Neuronal stem cell (in vitro differentiated cells): ENCODE data around the gene PIK3R1.

ENCODE experiments used
- DNase-seq: peaks from one replicate; pipeline ENCODE4 v3.0.0-alpha.2; 2013; ENCODE audit warnings: low spot score
- H2AFZ ChIP-seq: one replicate; pipeline ENCODE4 v1.6.1; 2013; ENCODE audit warnings: mild to moderate bottlenecking, low read length, inconsistent platforms
- H2AK5ac ChIP-seq: 2 replicates; pipeline ENCODE4 v1.6.1; 2013; ENCODE audit warnings: low read depth, mild to moderate bottlenecking, inconsistent platforms, low read length, moderate library complexity, mixed read lengths
- H2BK120ac ChIP-seq: 2 replicates; pipeline ENCODE4 v1.6.1; 2013; ENCODE audit warnings: low read depth, mild to moderate bottlenecking, inconsistent platforms, low read length, moderate library complexity, mixed read lengths
- H2BK12ac ChIP-seq: one replicate; pipeline ENCODE4 v1.6.1; 2013; ENCODE audit warnings: low read length, inconsistent platforms
- H2BK15ac ChIP-seq: 2 replicates; pipeline ENCODE4 v1.6.1; 2013; ENCODE audit warnings: mild to moderate bottlenecking, low read length, inconsistent platforms, mixed read lengths
- H2BK5ac ChIP-seq: one replicate; pipeline ENCODE4 v1.6.1; 2013; ENCODE audit warnings: inconsistent platforms, mild to moderate bottlenecking, low read length, moderate library complexity
- H3K14ac ChIP-seq: one replicate; pipeline ENCODE4 v1.6.1; 2013; ENCODE audit warnings: low read length, inconsistent platforms
- H3K18ac ChIP-seq: 2 replicates; pipeline ENCODE4 v1.6.1; 2013; ENCODE audit warnings: low read length, inconsistent platforms
- H3K23ac ChIP-seq: 2 replicates; pipeline ENCODE4 v1.6.1; 2013; ENCODE audit warnings: low read depth, mild to moderate bottlenecking, mixed read lengths, low read length, inconsistent platforms; ENCODE audit not compliant: poor library complexity
- H3K27ac ChIP-seq: replicated peaks from 3 replicates; pipeline ENCODE4 v1.5.1; 2013; ENCODE audit warnings: low read length, inconsistent platforms
- H3K27me3 ChIP-seq, 3 experiments: 2 replicates each; pipeline ENCODE4 v1.6.1; 2013; ENCODE audit warnings: low read length in 3 of 3, mild to moderate bottlenecking in 2 of 3, inconsistent platforms in 1 of 3, low read depth in 1 of 3, mixed read lengths in 1 of 3, moderate library complexity in 1 of 3; ENCODE audit not compliant: control insufficient read depth in 3 of 3, insufficient read depth in 3 of 3
- H3K36me3 ChIP-seq, 2 donors: replicated peaks in 1 of 2; 2 replicates each; pipeline ENCODE4 v1.6.1; 2013; ENCODE audit warnings: low read length in 2 of 2; ENCODE audit not compliant: control insufficient read depth in 2 of 2, insufficient read depth in 2 of 2
- H3K4ac ChIP-seq: 2 replicates; pipeline ENCODE4 v1.6.1; 2013; ENCODE audit warnings: inconsistent platforms, mild to moderate bottlenecking, low read length, moderate library complexity
- H3K4me1 ChIP-seq, 2 donors: 1 replicate in 1 of 2; 2 replicates in 1 of 2; pipeline ENCODE4 v1.6.1; 2013; ENCODE audit warnings: low read length in 2 of 2, low read depth in 1 of 2; ENCODE audit not compliant: control insufficient read depth in 2 of 2, insufficient read depth in 1 of 2
- H3K4me2 ChIP-seq: one replicate; pipeline ENCODE4 v1.6.1; 2013; ENCODE audit warnings: mild to moderate bottlenecking, low read length, inconsistent platforms; ENCODE audit not compliant: insufficient read depth, poor library complexity, severe bottlenecking
- H3K4me3 ChIP-seq, 2 donors: 2 replicates each; pipeline ENCODE4 v1.5.1; 2013; ENCODE audit warnings: low read length in 2 of 2, mild to moderate bottlenecking in 2 of 2, inconsistent platforms in 1 of 2, moderate library complexity in 1 of 2
- H3K79me1 ChIP-seq: one replicate; pipeline ENCODE4 v1.6.1; 2013; ENCODE audit warnings: low read depth, mild to moderate bottlenecking, inconsistent platforms, low read length, moderate library complexity
- H3K9ac ChIP-seq: one replicate; pipeline ENCODE4 v1.6.1; 2013; ENCODE audit warnings: mild to moderate bottlenecking, low read depth, low read length, inconsistent platforms; ENCODE audit not compliant: poor library complexity
- H3K9me3 ChIP-seq, 2 donors: replicated peaks in 1 of 2; 2 replicates each; pipeline versions ENCODE3 to v1.6.1; 2013; ENCODE audit warnings: low read length in 2 of 2, mild to moderate bottlenecking in 2 of 2, inconsistent platforms in 1 of 2, low read depth in 1 of 2, mixed read lengths in 1 of 2, moderate library complexity in 1 of 2; ENCODE audit not compliant: control insufficient read depth in 2 of 2, insufficient read depth in 1 of 2
- H4K8ac ChIP-seq: one replicate; pipeline ENCODE4 v1.6.1; 2013; ENCODE audit warnings: low read depth, mild to moderate bottlenecking, inconsistent platforms, low read length, moderate library complexity
- H4K91ac ChIP-seq: one replicate; pipeline ENCODE4 v1.6.1; 2013; ENCODE audit warnings: low read length, low read depth, mild to moderate bottlenecking, inconsistent platforms; ENCODE audit not compliant: poor library complexity
- WGBS, 2 donors: extraction: QIAGEN DNeasy Blood & Tissue Kit; methylation state at CpG; one replicate each; pipeline ENCODE4 v1.1.7; 2013; ENCODE audit warnings: missing lambda C conversion rate in 2 of 2, mixed read lengths in 1 of 2; ENCODE audit not compliant: insufficient read length in 2 of 2, insufficient replicate concordance in 1 of 2; ENCODE audit errors: extremely low coverage in 2 of 2; 5-methylcytosine and 5-hydroxymethylcytosine counted together

PIK3R1 gene

DNA sequence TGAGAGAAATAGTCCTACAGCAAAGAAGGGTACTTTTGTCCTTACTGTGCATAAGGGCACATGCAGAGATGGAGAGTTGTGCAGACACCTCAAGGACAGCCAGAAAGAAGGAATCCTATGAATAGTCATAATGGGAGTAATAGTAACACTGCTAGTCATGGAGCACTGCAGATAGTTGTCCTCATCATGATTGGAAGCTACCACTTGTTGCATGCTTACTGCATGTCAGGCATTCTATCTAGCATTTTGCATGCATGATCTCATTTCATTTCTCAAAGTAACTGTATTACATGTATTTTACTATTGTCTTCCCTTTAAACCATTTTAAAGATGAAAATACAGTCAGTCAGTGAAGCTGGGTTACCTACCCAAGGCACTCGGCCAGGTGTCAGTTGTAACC, 81.3 kb downstream of the PIK3R1 start:
- H3K18ac ChIP-seq, result no peak overlapping the region
- peaks cover 15 to 84% of the 10 kb centered on the region in 2 donors for H3K36me3 ChIP-seq
- no peak overlapping the region for H3K4me2 ChIP-seq
- H2AK5ac ChIP-seq, result no peak overlapping the region
- H3K4me1 ChIP-seq, result no peaks in the 10 kb centered on the region
- H3K27ac ChIP-seq, result no peak overlapping the region
- H3K9me3 ChIP-seq, result no peaks in the 10 kb centered on the region
- no peak overlapping the region for H2BK5ac ChIP-seq
- no peak overlapping the region for H2BK120ac ChIP-seq
- no peak overlapping the region for H2AFZ ChIP-seq
- H3K4me3 ChIP-seq, result no peak overlapping the region
- H4K8ac ChIP-seq, result no peak overlapping the region
- H3K27me3 ChIP-seq, result no peaks in the 10 kb centered on the region
- no CpG with 5 or more reads among the region's 1 CpG for WGBS, 2 donors
- H3K79me1 ChIP-seq, result no peaks in the 10 kb centered on the region
- no peak overlapping the region for H3K23ac ChIP-seq
- no peak overlapping the region for H2BK12ac ChIP-seq
- H3K9ac ChIP-seq, result no peak overlapping the region
- no peak overlapping the region for H4K91ac ChIP-seq
- no peak overlapping the region for H3K4ac ChIP-seq
- no peak for DNase-seq
- no peak overlapping the region for H3K14ac ChIP-seq
- no peak overlapping the region for H2BK15ac ChIP-seq

DNA sequence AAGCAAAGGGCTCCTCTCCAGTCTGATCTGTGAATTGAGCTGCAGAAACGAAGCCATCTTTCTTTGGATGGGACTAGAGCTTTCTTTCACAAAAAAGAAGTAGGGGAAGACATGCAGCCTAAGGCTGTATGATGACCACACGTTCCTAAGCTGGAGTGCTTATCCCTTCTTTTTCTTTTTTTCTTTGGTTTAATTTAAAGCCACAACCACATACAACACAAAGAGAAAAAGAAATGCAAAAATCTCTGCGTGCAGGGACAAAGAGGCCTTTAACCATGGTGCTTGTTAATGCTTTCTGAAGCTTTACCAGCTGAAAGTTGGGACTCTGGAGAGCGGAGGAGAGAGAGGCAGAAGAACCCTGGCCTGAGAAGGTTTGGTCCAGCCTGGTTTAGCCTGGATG, 82.1 kb downstream of the PIK3R1 start:
- no peak overlapping the region for H3K27ac ChIP-seq
- no peak overlapping the region for H3K4ac ChIP-seq
- H2BK120ac ChIP-seq, result no peak overlapping the region
- H2AFZ ChIP-seq, result no peak overlapping the region
- H3K4me3 ChIP-seq, result no peak overlapping the region
- no peak overlapping the region for H2BK15ac ChIP-seq
- WGBS, 2 donors, result no CpG with 5 or more reads among the region's 4 CpGs
- no peaks in the 10 kb centered on the region for H3K9me3 ChIP-seq
- H3K14ac ChIP-seq, result no peak overlapping the region
- no peak overlapping the region for H4K8ac ChIP-seq
- no peaks in the 10 kb centered on the region for H3K4me1 ChIP-seq
- H3K9ac ChIP-seq, result no peak overlapping the region
- no peak overlapping the region for H3K18ac ChIP-seq
- no peak overlapping the region for H4K91ac ChIP-seq
- no peak for DNase-seq
- H2BK12ac ChIP-seq, result no peak overlapping the region
- H2AK5ac ChIP-seq, result no peak overlapping the region
- no peak overlapping the region for H2BK5ac ChIP-seq
- no peaks in the 10 kb centered on the region for H3K79me1 ChIP-seq
- no peak overlapping the region for H3K4me2 ChIP-seq
- H3K36me3 ChIP-seq, result peaks cover 15 to 78% of the 10 kb centered on the region in 2 donors
- H3K27me3 ChIP-seq, result no peaks in the 10 kb centered on the region
- H3K23ac ChIP-seq, result no peak overlapping the region

GRCh38 chr5:68298479-68298878, 82.9 kb downstream of the PIK3R1 start:
- Histone ChIP-seq H3K9ac (no peak overlapping the region), H2AFZ (no peak overlapping the region), H3K36me3 (peaks cover 15 to 69% of the 10 kb centered on the region in 2 donors), H4K8ac (no peak overlapping the region), H3K27ac (no peak overlapping the region), H3K18ac (no peak overlapping the region), H2AK5ac (no peak overlapping the region), H3K4me3 (no peak overlapping the region), H3K23ac (no peak overlapping the region), H3K4me2 (no peak overlapping the region), H2BK15ac (no peak overlapping the region), H3K4me1 (no peaks in the 10 kb centered on the region), H2BK12ac (no peak overlapping the region), H3K4ac (no peak overlapping the region), H3K27me3 (no peaks in the 10 kb centered on the region), H2BK120ac (no peak overlapping the region), H4K91ac (no peak overlapping the region), H2BK5ac (no peak overlapping the region), H3K9me3 (no peaks in the 10 kb centered on the region), H3K14ac (no peak overlapping the region), H3K79me1 (no peaks in the 10 kb centered on the region)
- no peak for DNase-seq
- WGBS, 2 donors, result no CpG with 5 or more reads among the region's 2 CpGs

- Histone ChIP-seq H3K36me3 (peaks cover 15 to 63% of the 10 kb centered on the region in 2 donors), H3K18ac (no peak overlapping the region), H3K23ac (no peak overlapping the region), H3K4me3 (no peak overlapping the region), H3K9me3 (no peaks in the 10 kb centered on the region), H2BK5ac (no peak overlapping the region), H3K4ac (no peak overlapping the region), H3K4me2 (no peak overlapping the region), H3K14ac (no peak overlapping the region), H2AK5ac (no peak overlapping the region), H2BK12ac (no peak overlapping the region), H3K27me3 (no peaks in the 10 kb centered on the region), H4K91ac (no peak overlapping the region), H3K4me1 (no peaks in the 10 kb centered on the region), H2BK15ac (no peak overlapping the region), H4K8ac (no peak overlapping the region), H2AFZ (no peak overlapping the region), H3K9ac (no peak overlapping the region), H3K79me1 (no peaks in the 10 kb centered on the region), H2BK120ac (no peak overlapping the region), H3K27ac (no peak overlapping the region)
- WGBS, 2 donors, result no CpG with 5 or more reads among the region's 4 CpGs
- DNase-seq, result no peak
These were observed 83.5 kb downstream of the PIK3R1 start for GRCh38 chr5:68299105-68299504.
